NCI-H1694 treated with DMSO at 0.1 percent for 48 hours (cell line): Measurements from ENCODE around the gene CAPN8.

Experiments
- DNase-seq: peaks from one replicate; lab custom pipeline; 2025; lab: John Stamatoyannopoulos, UW

Gene CAPN8

DNA sequence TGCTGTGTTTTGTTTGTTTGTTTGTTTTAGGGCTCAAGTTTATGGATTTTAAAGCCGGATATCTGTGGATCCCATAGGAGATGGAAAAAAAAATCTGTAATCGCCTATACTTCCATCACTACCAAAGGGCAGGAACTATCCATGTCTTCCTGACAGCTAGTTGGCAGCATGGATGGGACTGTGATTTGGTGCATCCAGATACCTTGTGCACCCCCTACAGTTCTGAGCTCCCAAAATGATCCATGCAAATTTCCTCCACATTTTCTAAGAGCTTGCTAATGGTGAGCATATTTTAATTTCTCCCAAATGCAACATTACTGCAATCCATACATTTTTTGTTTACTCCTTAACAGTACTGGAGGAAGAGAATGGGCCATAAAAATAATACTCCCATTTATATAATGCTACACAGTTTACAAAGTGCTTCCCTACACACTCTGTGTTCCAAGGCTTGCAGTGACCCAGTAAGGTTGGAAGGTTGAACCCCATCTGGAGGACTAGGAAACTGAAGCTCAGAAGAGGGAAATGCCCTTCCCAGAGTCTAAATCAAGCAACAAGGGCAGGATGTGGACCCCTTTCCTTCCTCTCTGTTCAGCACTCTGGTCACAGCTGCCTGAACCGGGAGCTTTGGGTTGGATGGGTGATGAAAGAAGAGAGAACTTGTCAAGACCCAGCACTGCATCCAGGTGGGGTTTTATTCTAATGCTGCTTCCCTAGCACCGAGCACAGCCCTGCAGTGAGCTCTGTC lies 48.0 kb downstream of the CAPN8 start:
- DNase-seq, result no peak

DNA sequence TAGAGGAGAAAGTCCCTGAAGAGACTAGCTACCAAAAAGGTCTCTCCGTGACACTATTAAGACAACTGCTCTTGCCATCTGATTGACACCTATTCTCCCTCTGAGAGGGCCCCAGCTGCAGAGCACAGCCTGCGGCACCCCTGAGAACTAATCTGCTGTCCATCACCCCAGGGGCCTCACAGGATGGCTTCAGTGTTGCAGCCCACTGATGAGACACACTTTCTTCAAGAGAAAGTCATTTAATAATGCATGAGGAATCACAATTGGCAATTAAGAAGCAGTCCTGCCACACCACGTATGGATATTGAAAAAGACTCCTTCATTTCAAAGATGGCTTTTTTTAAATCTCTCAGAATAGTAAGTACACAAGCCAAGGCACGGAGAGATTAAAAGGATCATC lies 48.9 kb downstream of the CAPN8 start:
- DNase-seq, result no peak

DNA sequence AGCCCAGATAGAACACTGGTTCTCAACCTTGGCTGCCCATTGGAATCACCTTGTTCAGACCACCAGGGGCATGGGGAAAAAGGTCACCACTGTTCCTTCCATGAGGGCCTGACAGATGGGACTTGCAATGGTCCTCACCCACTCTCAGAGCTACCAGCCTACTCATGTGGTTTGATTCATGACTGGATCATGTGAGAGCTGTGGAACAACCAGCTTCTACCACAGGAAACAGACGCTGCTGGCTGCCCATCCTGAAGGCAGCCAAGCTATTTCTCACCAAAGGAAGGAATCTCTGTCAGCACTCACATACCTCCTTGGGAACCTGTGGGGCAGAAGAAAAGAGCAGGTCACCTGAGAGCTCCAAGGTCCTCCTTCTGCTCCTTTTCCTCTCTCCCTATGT lies 53.6 kb downstream of the CAPN8 start:
- DNase-seq, result no peak

- DNase-seq, result no peak
Observed at GRCh38 chr1:223609977-223610376, 55.5 kb downstream of the CAPN8 start.

DNA sequence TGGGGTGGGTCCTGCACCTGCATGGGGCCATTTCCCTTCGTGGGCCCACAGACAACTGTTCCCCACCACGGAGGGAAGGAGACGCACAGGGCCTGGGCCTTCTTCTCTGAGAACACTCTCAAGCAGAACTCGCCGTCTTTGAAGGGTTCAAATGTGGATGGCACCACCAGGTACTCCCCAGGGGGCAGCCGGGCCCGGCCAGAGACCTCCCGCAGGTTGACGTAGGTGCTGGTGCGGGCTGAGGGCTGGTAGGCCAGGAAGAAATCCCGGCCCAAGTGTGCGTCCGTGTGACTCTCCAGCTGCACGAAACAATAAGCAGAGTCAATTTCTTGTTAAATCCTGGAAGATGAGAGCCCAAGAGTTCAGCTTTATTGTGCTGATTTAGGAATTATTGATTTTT lies 56.4 kb downstream of the CAPN8 start:
- DNase-seq, result no peak

DNA sequence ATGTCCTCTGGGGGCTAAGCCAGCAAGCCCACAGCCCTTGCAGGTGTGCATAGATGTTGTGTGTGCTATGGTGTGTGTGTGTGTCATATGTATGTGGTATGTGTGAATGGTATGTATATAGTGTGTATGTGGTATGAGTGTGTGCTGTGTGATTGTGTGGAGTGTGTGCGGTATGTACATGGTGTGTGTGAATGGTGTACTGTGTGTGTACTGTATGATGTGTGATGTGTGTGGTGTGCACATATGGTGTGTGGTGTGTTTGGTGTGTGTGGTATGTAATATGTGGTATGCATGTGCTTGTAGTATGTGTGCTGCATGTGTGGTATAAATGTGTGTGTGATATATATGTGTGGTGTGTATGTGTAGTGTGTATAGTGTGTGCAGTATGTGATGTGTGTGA lies 107.0 kb downstream of the CAPN8 start:
- no peak for DNase-seq

GRCh38 chr1:223557130-223557475 lies 108.4 kb downstream of the CAPN8 start:
- no peak for DNase-seq

DNA sequence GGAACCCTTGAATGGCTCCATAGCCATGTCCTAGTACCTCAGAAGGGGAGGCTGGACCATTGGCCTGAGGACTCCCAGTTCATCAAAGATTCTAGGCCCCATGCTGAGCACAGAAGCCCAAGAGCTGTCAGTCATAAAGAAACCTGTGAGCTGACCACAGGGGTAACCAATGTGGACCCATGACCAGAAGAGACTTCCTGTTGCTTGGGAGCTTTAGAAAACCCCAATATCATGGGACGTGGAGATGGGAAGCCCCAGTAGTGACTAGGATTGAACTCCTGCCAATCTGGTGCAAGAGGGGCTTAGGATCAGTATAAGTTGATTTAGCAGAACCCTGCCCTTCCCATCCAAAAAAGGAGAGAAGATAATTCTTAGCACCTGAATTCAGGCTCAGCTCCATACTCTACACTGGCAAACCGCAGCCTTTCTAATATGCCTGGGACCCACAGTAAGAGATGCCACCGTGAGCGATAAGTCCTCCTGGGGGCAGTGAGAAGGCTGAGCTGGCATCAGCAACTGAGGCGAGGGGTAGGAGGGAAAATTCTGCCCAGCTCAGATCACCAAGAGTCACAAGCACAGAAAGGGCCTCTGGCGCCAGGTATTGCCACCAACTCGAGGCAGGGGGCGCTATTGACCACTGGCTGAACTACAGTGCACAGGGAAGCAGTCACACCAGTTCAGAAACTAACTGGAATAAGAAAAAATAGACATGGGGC lies 108.9 kb downstream of the CAPN8 start:
- DNase-seq, result peak; percentile 42

- no peak for DNase-seq
Observed at GRCh38 chr1:223553957-223554356, 111.5 kb downstream of the CAPN8 start.

- no peak for DNase-seq
Observed at GRCh38 chr1:223551610-223552009, 113.9 kb downstream of the CAPN8 start.

DNA sequence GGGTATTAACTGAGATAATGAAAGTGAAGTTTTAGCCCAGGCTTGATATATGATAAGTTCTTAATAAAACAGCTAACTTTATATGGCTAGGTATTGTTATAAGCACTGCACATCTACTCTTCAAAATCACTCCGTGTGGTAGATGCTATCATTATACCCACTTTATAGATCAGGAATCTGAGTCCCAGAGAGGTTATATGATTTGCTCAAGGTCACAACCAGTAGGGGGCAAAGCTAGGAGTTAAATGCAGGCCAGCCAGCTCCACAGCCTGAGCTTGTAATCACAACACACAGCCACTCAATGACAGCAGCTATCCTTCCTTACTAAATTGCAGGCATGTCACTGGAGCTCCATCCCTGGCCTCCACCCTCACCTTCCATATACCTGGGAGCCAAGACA lies 115.8 kb downstream of the CAPN8 start:
- no peak for DNase-seq

GRCh38 chr1:223547316-223548114 lies 118.0 kb downstream of the CAPN8 start:
- DNase-seq, result no peak

DNA sequence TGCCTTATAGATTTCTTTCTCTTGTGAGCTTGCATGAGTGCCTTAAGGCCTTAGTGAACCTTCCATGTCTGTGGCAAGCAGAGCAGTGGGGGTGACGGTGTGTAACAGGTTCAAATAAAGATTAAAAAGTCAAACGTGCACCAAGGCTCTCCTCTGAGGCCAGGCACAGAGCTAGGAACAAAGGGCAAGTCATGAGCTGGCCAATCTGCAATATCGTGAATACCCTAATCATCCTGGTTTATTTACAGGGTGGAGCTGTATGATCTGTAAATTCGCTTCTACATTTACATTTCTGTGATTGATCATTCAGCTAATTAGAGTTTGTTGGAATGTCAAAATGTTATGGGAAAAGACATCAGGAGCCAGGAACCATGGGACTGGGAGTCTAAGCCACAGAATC lies 120.2 kb downstream of the CAPN8 start:
- no peak for DNase-seq

DNA sequence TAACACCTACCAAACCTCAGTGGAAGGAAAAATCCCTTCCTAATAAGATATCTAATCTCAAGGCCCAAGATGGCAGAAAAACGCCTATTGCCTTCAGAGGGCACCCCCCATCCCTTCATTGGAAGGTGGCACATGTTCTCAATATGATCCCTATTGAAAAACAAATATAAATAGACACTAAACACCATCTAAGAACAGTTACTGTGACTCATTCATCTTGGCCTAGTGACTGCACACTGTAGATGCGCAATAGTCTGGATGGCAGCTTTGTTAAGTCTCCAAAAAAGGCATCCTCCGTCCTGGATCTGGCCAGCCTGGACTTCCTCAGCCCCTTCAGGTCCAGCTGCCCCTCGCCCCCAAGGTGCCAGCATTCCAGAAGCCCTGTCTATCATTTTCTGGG lies 121.9 kb downstream of the CAPN8 start:
- no peak for DNase-seq

- DNase-seq, result no peak
Observed at GRCh38 chr1:223542831-223543230, 122.7 kb downstream of the CAPN8 start.

DNA sequence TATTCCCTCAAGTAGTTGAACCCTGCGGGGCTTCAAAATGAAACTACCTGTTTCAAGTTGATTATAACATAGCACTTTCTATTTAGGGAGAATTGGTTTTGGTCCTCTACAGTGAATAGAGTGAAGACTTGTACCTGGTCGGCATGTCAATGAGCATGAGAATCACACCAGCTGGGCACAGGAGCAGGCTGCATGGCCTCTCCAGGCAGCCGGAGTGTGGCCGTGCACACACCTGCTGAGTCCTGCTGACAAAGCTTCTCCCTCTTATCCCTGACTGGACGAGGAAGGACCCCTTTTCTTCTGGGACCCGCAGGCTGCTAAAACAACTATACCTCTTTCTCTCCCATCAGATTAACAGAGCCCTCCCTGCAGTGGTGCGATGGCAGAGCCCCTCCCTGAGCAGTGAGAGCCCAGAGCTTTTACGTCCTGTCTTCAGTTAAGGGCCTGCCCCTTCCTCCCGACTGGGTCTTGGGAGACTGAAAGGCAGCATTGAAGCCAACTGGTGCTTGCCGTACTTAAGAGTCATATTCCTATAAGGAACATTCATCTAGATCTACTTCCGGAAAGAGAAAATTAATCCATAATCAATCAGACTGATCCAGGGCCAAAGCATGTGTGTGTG lies 124.9 kb downstream of the CAPN8 start:
- no peak for DNase-seq

DNA sequence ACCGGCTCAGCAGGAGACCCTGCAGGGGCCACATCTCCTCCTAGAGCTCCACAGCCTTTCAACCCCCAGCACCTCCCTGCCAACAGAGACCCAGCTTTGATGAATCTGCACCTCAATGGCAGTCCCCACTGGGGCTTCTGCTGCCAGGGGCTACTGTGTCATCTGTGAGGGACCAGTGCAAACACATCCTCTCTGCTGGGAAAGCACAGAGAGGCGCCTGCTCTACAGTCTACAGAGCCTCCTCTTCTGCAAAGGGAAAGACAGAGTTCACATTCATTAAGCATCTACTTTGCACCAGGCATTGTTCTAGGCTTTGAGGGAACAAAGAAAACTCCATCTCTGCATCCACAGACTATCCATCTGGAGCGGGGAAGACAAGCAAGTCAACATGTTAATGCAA lies 125.8 kb downstream of the CAPN8 start:
- no peak for DNase-seq

GRCh38 chr1:223538981-223539380 lies 126.5 kb downstream of the CAPN8 start:
- DNase-seq, result peak; percentile 64

- DNase-seq, result no peak
Observed at GRCh38 chr1:223535319-223535718, 130.2 kb downstream of the CAPN8 start.

- no peak for DNase-seq
Observed at GRCh38 chr1:223534677-223535076, 130.8 kb downstream of the CAPN8 start.

- no peak for DNase-seq
Observed at GRCh38 chr1:223533708-223534107, 131.8 kb downstream of the CAPN8 start.

DNA sequence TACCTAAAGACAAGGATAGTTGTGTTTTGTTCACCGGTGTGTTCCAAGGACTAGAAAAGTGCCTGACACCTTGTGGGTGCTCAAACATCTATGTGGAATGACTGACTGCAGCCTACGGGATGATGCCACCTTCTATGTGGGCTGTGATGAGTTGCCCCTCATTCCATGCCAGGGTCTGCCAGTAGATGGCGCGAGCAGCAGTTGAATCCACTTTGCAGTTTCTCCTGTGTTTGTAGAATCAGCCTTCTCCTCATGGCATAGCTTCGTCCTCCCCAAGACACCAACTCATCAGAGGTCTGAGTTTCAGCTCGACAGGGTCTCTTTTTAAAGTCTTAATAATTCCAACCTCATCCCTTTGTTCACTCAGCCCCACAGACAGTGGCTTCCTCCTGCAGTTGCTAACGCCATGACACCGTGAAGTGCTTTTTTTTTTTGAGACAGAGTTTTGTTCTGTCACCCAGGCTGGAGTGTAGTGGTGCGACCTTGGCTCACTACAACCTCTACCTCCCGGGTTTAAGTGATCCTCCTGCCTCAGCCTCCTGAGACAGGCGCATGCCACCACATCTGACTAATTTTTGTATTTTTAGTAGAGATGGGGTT lies 133.7 kb downstream of the CAPN8 start:
- DNase-seq, result peak; percentile 54
